GM21737 (cell line): ENCODE results near the gene BCAN.

ENCODE experiments used
- ATAC-seq: cut with Tn5 transposase; IDR thresholded peaks from one replicate; pipeline ENCODE4 v1.9.1; 2021; ENCODE audit warnings: mild to moderate bottlenecking, moderate library complexity; ENCODE audit not compliant: unreplicated experiment

Gene BCAN

GRCh38 chr1:156675210-156676113 is 33.5 kb downstream of the BCAN start:
- no peak for ATAC-seq

GRCh38 chr1:156676114-156676819 is 34.4 kb downstream of the BCAN start:
- ATAC-seq: no peak

DNA sequence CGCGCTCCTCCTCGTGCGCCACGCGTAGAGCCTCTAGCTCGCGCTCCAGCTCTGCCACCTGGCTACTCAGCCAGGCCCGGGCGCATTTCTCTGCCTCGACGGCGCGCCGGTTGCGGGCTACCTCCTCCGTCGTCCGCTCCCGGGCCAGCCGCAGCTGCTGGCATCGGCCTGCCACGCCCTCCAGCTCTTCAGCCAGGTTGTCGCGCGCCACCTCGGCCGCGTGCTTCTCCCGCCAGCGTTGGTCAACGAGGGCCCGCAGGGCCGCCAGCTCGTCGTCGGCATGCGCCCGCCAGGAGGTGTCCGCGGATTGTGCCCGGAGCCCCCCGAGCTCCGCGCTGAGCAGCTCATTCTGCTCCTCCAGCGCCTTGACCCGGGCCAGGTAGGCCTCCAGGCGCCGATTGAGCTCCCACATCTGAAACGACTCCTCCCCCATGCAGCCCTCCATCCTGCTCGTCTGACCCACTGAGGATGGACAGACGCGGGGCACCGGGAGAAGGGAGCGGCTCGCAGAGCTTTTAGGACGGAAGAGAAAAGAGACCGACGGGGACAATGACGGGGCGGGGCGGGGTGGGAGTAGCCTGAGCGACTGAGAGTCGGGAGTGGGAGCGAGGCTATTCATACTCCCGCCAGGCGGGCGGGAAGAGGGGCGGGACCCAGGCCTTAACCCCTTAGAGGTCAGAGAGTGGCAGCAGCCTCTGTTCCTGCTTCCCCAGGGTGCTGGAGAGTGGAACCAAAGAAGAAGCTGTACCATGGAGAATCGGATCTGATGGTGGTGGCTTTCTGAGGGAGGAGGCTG is 35.1 kb downstream of the BCAN start, which contains the start of gene NES:
TSS of gene NES (minus strand) at position 588 of the 796 bp plus-strand sequence. CDS start at position 445, 143 bp downstream.
- no peak for ATAC-seq

- no peak for ATAC-seq
Measured at GRCh38 chr1:156677616-156678596, 36.0 kb downstream of the BCAN start.

- no peak for ATAC-seq
Measured at GRCh38 chr1:156680056-156680455, 38.1 kb downstream of the BCAN start.

- no peak for ATAC-seq
Measured at GRCh38 chr1:156681196-156681960, 39.5 kb downstream of the BCAN start.

DNA sequence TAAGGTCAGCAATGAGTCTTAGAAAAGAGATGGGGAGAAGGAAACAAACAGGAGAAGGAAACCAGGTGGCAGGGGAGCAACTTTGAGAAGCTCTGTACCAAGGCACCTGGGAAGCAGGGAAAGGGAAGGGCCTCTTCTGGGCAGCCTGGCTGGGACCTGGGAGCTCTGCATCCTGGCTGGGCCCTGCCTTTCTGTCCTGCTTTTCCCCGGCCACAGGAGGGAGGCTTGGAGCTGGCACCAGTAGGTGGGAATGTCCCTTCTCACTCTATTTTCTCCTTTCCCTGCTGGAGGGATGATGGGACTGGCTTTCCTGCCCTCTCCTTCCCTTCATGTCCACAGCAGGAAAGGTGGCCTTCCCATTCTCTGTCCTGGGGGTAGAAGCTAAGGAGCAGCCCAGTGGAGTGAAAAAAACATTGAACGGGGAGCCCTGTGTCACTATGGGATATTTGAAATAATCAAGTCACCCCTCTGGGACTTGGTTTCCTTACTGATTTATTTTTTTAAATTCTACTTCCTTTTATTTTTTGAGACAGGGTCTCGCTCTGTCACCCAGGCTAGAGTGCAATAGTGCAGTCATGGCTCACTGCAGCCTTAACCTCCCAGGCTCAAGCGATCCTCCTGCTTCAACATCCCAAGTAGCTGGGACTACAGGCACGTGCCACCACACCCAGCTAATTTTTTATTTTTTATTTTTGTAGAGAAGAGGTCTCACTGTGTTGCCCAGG is 40.4 kb downstream of the BCAN start:
- no peak for ATAC-seq

- no peak for ATAC-seq
Measured at GRCh38 chr1:156684227-156684782, 42.4 kb downstream of the BCAN start.

DNA sequence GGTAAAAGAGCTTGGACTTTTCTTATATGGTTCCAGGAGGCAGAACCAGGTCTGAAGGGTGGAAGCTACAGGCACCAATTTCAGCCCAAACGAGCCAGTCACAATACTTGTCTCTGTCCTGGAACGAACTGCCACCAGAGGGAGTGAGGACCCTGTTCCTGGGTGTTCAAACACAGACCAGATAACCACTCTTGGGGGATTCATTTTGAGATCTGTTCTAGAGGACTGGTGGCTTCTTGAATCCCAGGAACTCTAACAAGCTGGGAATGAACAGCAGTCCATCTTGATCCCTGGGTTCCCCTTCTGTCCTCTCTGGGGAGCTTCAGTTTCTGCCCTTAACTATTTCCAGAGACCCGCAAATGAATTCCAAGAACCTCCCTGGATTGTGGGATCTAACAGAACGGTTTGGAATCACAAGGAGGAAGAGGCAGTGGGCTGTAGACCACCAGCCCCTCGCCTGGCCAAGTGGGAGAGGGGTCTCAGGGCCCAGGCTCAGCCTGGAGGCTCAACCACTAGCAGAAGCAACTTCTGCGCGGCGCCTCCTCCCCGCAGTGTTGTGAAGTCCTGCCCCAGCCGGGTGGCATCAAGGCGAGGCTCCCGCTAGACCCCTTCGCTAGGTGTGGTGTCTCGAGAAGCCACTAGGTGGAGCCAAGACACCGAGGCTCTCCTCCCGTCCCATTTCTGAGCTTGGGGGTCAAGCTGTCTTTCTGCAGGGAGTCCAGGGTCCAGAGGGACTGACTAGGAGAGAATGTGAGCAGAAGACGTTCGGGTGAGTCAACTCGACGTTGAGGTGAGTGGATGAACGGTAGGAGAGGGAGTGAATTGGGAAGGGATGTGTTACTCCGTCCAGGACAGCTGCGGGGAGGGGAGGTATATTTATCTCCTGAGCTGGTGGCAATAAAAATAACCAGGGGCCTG is 47.4 kb downstream of the BCAN start:
- peak; percentile 57 for ATAC-seq

DNA sequence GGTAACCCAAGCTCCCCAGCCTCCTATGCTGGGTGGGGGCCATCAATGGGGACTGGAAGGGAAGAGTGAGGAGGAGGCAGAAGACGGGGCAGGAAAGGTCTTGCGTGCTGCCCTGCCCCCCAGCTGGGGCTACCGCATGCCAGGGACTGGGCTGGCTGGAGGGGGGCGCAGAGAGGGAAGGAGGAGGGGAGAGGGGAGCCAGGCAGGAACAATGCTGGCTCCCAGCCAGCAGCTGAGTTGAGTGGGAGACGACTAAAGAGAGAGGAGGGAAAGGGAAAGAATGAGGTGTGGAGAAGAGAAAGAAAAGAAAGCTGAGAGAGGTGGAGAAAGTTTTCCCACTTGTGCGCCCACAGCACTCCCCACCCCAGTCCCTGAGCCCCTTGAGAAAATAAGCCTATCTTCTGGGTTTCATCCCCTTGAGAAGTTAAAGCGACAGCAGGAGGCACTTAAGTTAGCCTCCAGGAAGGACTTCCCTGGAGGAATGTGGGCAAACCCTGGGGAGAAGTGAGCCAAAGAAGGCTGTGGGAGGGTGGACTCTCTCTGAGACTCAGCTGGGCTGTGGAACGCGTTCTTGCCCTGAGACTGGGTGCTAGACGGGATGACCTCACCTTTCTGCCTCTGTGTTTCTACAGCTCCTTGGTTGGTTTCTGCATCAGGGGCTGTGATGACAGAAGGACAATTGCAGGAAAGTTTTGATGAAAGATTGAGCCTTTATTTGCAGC is 48.2 kb downstream of the BCAN start:
- no peak for ATAC-seq

DNA sequence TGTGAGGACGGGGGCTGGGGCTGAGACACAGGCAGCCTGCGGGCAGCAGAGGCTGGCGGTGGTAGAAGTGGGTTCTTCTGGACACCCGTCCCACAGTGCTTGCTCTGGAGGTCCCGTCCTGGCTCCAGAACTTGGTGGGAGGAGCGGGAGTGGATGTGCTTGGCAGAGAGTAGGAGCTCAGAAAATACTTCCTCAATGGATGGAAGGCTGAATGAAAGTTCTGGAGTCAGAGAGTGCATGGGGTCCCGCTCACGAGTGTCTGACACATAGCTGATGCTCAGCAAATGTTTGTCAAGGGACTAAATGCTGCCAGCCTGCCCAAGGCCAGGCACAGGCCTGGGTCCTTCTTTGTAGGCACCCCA is 48.7 kb downstream of the BCAN start:
- ATAC-seq: no peak

DNA sequence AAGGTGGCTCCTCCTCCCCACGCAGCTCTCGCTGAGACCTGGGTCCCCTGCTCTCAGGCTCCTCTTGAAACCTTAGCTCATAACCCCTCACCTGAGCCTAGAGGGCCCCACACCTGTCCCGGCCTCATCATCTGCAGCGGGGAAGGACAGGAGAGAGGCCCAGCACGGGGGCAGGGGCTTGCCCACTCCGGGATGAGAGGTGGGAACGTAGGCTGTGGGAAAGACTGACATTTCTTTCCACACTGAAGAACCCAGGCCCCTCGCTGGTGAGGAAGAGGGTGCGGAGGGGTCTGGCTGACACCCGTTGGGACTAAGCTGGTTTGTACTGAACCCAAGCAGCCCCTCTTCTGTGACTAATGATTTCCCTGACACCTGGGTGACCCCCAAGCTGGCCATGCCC is 49.3 kb downstream of the BCAN start:
- ATAC-seq: no peak

DNA sequence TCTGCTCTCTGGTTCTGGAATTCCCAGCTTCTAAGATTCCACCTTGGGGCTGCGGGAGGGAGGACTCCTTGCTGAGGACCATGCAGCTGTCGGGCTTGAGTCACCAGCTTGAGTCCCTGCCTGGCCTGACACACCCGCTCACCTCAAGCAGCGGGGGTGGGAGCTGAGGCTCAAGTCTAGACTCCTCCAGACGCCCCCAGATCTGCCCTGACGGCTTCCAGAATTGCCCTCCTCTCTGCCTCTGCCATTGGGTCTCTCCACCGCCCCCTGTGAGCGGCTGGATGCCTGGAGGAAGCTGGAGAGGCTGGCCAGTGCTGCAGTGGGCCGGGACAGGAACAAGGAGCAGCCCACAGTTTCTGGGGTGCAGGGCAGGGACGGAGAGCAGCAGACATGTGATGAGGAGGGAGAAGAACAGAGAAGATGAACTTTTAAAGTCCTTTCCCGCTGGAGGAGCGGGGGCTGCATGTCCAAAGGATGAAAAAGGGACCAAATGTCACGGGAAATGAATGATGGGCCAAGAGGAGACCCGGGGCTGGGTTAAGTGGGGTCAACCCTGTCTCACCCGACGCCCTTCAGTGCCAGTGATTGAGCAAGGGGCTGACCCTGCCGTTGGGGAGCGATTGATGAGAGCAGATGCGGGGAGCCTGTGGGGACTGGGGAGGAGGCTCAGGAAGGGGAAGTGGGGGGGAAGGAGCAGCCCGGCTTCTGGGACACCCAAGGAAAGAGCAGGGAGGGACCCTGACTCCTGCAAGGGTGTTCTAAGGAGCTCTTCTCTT is 49.9 kb downstream of the BCAN start:
- ATAC-seq: no peak

DNA sequence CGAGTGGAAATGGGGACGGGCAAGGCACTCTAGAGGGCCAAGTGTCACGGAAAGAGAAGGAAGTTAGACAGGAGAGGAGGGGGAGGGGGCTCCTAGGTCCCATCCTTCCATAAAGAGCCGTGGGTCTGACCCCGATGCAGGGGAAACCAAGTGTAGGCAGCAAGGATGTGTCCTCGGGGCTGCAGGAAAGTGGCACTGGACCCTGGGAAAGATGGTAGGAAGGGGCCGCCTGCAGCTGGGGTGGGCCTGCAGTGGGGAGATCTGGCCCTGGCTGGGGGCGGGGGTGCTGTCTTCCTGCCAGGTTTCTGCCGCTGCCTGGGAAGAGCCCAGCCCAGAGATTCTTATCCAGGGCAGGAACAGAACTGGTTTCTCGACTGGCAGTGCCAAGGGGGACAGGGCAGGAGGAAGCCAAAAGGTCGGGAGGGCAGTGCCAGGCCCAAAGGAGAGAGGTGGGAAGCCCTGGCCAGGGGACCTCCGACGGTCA is 50.6 kb downstream of the BCAN start:
- no peak for ATAC-seq

DNA sequence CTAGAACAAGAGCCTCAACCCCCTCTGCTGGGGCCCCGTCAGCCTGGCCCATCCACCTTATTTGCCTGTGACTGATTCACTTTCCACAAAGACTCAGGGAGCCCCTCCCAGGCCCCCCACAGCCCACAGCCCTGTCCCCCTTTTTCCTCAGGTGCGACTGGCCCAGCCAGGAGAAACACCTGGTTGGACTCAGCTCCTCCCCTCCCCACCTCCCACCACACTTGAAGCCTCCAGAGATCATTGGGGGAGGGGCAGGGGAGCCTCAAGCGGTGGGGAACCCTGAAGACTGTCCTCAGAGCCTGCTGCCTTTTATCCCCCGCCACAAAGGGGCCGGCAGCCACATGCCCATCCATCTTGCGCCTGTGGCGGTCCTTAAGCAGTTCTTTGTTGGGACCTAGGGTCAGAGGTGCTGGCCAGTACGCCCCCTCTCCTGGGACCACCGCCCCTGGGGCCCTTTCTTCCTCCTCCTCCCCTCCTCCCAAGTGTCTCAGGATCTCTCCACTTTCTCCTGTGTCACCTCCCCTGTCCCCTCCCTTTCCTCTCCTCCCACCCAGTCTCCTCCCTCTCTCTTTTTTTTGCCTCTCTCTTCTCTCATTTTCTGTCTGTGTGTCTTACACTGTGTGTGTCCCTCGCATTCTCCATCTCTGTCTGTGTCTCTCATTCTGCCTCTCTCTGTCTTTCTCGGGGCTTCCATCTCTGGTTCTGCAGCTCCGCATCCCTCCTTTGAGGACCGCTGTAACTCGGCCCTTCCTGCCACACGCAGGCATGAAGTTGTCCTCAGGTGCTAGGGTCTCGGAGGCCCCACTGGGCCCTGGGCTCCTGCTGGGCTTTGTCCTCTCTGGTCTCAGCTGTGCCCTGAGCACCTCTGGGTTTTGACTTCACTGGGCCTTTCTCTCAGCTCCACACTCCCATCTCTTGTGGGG is 51.3 kb downstream of the BCAN start:
- ATAC-seq: no peak
